NCI-H2227 treated with DMSO at 0.1 percent for 48 hours (cell line): ENCODE measurements around the gene GSDME.

Source experiments
- DNase-seq: peaks from one replicate; lab custom pipeline; 2025; lab: John Stamatoyannopoulos, UW

The GSDME gene

GRCh38 chr7:24722386-24723177 lies 34.7 kb downstream of the GSDME start:
- DNase-seq: no peak

- DNase-seq: no peak
Observed at GRCh38 chr7:24721481-24722001, 35.7 kb downstream of the GSDME start.

DNA sequence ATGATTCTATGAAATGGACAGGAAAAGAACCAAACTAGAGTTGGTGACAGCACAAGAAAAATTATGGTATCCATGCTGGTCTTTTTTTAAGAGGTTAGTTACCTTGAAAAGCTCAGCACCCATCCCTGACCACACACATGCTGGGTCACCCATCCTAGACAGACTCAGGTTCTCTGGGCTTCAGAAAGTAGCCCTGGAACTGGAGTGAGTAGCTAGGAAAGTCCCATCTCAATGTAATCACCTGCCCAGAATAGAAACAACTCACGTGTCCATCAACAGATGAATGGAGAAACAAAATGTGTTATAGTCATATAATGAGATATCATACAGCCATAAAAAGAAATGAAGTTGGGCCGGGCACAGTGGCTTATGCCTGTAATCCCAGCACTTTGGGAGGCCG lies 37.0 kb downstream of the GSDME start:
- DNase-seq: no peak

- DNase-seq: no peak
Observed at GRCh38 chr7:24718977-24719491, 38.2 kb downstream of the GSDME start.

DNA sequence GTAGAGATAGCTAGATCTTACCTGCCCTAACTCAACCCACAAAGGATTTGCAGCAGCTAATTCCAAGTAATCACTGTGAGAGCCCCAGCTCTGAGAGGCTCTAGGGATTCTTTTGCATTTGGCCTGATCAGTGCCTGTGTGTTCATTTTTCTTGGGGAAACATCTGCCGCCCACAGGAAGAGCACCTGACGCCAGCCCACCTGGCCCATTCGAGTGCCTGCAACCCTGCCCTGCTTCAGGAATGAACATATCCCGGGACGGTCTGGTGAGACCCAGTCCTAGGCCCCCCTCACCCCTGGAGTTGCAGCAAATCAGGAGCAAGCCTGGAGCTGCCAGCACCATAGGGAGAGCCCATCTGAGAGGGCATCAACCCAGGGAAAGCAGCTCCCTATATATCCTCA lies 38.8 kb downstream of the GSDME start:
- DNase-seq: no peak

- DNase-seq: no peak
Observed at GRCh38 chr7:24717694-24718320, 39.5 kb downstream of the GSDME start.

DNA sequence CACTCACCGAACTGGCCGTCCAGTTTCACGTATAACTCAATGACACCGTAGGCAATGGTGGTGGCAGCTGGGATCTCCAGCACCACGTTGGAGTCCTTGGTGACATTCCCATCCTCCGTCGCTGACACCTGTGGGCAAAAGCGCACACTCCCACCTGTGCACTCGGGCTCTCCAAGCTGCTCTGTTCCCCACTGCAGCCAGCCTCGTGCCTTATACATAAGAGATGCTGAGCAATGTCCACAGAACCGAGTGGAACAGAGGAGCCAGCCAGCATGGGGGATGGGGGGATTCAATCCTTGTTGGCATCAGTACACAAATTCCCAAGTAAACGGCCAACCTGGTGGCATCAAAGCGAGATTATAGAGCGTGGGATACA lies 40.0 kb downstream of the GSDME start:
- DNase-seq: no peak

- no peak for DNase-seq
Observed at GRCh38 chr7:24716480-24717246, 40.6 kb downstream of the GSDME start.

DNA sequence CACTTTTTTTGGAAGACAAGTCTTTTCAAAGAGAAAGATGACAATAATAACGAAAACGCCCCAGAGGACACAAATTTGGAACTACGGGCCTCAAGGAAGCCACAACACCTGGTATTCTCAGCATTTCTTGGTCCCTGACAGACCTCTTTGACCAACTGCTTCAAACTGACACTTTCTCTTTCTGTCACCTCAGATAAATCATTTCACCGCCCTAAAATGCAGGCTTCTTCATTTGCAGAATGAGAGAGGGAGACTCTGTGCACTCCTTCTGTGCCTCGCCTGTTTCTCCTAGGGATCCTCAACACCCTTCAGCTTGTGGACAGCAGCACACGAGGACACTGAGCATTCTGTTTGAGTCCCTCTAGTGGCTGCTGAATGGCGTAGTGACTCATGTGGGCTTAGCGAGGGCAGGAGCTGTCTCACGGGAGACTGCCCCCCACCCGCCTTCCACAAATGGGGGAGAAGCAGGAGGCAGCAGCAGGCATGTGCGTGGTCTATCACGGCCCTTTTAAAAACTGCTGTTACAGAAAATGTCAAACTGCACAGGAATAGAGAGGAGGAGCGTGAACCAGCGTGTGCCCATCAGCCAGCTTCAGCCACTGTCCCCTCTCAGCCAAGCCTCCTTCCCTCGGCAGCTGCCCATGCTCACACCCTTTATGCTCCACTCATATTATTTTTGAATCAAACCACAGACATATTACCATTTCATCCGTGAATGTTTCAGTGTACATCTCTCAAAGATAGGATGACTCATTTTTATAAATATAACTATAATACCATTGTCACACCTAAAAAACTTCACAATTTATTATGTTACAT lies 41.4 kb downstream of the GSDME start:
- DNase-seq: no peak

DNA sequence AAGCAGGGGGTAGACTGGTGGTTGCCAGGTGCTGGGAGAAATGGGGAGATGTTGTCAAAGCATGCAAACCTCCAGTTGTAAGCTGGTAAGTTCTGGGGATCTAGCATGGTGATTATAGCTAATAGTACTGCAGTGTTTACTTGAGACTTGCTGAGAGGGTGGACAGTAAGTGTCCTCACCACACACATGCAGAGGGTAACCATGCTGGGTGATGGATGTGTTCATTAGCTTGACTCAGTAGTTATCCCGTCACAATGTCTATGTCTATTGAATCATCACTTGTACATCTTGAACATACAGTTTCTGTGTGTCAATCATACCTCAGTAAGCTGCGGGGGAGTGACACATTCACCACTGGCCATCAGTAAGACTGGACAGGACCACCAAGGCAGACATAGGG lies 42.1 kb downstream of the GSDME start:
- no peak for DNase-seq

DNA sequence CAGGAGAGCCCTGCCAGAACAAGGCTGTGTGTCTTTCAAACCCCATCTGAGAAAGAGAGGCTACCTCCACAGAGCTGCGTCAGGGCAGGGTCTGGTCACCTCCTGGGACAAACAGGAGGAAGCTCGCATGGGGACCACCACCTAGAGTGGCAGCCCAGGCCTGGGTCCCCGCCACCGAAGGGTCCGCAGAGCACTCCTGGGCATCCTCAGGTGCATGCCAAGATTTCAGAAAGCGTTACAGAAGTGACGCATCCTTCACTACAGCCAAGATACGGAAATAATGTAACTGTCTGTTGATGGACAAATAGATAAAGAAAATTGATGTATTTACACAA lies 42.6 kb downstream of the GSDME start:
- no peak for DNase-seq

- DNase-seq: no peak
Observed at GRCh38 chr7:24713850-24714675, 43.2 kb downstream of the GSDME start.

DNA sequence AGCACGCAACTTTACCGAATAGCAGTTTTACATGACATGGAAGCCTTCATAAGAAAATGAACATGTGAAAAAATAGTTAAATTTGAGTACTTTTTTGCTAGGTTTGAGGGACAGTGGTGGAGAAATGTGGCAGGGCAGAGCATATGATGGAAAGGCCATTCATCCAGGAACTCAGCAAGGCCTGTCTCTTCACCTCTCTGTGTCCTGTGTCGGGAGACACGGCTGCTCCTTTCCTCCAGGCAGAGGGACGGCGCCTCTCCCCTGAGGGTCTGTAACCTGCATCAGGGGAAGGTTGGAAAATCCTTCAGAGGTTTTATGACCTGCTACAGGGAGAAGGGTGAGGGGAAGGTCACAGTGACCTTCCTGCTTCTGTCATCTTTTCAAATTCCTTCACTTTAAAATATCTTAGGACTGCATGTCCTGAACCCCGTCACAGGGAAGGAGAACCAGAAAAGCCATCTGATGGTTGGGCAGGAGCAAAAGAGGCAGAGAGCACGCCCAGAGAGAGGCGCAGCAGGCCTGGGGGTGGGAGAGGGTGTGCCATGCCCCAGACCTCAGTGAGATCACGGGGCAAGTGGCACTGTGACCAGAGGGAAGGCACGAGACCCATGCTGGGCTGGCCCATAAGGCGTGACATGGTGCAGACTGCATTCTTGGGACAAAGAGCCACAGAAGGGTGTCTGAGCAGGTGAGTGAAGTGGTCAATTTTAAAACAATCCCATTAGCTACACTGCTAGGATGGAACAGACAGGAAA lies 44.0 kb downstream of the GSDME start:
- DNase-seq: no peak

- DNase-seq: no peak
Observed at GRCh38 chr7:24709585-24710360, 47.5 kb downstream of the GSDME start.

DNA sequence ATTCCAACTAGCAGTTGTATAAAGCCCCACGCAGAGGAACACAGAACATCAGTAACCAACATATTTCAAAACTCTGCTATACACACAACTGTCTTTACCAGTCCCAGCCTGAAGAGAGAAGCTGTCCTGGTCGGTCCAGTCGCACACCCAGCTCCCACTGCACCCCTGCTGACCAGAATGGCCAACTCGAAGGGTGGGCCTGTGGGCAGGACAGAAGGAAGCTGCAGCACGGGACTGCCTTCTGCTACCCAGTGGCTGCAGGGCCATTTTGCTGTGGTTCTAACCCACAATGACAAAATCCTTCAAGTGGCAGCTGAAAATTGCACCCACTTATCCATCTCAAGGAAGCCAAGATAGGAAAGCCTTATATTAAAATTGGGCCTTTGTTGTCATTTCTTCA lies 48.2 kb downstream of the GSDME start:
- no peak for DNase-seq

- DNase-seq: no peak
Observed at GRCh38 chr7:24707988-24708615, 49.2 kb downstream of the GSDME start.

DNA sequence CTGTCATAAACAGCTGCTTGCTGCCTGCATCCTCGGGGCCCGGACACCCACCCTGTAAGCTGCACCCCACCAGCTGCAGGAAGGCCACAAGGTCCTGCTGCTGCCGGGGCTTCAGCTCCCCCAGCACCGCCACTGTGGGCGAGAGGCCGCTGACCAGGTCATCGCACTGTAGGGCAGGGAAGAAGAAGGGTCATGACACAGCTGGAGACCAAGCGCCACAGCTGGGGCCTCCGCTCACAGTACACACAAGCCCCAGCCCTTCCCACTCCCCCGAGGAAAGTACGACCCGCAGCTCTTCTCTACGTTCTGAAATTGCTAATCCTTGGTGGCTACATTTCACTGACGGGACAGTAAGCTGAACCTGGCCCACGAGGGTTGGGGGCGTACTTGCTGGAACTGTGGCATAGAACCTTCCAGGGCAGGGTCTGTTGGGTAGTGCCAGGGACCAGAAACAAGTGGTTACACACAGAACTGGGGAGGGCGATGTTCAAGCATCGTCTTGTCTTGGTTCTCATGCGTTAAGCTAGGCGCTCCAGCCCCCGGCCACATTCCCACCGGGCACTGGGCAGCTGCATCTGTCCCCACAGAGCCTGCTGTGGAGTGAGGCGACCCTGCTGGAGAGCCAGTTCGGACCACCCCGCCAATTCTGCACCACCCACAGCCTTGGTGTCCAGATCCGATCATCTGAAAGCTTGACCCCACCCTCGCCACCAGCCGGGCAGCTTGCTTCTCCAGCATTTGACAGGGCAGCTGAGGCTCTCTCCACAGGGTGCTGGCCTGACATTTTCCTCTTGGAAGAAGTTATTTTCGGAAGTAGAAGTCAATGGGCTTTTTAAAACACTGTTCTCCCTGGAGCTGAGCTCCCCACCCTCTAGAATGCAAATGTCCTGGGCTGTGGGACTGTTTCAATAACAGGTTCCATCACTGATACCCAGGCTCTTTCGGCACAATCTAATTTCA lies 50.8 kb downstream of the GSDME start:
- DNase-seq: no peak

DNA sequence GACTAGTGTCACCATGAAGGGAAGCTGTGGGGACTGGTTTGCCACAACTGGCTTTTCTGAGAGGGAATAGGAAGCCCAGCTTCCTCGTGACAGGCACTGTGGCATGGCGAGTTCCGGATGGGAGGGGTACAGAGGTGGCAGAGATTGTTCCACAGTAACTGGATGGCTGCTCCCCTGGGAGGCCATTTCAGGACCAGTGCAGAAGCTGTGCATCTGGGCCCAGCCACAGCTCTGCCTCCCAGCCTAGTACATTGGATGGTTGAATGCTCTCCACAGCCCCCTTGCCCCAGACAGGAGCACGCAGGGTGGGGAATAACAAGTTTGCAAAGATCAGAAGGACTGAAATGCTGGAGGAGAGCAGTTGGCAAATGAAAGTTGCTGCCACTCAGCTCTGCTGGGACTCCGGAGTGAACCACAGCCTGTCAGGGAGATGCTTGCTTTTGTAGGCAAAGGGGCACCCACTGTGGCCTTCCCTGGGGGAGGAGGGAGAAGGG lies 51.8 kb downstream of the GSDME start:
- no peak for DNase-seq
